Activated CD8-positive, alpha-beta memory T cell treated with anti-CD3 and anti-CD28 coated beads, Interleukin-2, amount 50 U/mL, for 48 hours (primary cell): ENCODE data around the gene AHSG.
"Not testable (repeated sequence)": the region's sequence is repeated elsewhere in the genome, so short reads cannot be mapped to it uniquely, and the experiment has no call there.

Experiments
- DNase-seq: peaks from one replicate; pipeline ENCODE4 v3.0.0-alpha.2; 2020

AHSG gene

DNA sequence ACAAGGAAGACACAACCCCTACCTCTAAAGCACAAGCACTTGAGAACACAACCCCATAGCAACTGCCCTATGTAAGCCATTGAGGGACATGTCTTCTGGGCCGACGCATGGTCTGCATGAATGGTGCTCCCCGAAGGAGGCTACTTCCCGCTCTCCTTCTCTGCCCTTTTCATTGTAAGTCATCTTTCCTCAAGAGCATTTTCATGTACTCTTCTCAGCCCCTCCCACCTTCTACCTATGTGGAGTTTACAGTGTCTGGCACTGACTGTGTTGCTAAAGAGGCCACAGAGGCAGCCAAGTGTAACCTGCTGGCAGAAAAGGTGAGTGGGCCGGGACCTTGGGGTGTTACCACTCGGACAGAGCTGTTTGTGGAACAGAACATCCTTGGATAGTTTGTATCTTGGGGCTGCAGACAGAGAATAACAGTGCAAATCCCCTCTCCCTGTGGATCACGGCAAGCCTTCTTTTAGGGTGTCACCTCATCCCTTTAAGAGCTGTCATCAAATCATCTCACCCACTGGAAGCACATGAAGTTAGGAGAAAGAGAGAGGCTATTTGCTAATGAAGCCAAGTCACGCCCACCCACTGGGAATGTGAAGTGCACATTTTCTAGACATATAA lies 5.6 kb downstream of the AHSG start:
- DNase-seq: no peak

DNA sequence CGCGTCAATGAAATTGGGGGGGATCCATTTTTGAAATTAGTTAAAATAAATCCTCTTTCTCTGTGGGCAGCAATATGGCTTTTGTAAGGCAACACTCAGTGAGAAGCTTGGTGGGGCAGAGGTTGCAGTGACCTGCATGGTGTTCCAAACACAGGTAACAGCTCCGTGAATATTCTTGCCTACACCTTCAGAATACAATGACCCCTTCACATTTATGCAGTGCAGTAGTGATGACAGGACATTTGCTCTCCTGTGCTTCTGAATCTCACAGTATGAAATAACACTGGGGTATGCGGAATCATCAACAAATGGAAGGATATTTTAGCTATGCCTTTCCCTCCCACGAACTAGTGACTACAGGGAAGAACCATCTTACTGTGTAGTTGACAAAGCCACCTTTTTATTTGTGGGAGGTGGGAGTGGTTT lies 6.9 kb downstream of the AHSG start:
- no peak for DNase-seq

DNA sequence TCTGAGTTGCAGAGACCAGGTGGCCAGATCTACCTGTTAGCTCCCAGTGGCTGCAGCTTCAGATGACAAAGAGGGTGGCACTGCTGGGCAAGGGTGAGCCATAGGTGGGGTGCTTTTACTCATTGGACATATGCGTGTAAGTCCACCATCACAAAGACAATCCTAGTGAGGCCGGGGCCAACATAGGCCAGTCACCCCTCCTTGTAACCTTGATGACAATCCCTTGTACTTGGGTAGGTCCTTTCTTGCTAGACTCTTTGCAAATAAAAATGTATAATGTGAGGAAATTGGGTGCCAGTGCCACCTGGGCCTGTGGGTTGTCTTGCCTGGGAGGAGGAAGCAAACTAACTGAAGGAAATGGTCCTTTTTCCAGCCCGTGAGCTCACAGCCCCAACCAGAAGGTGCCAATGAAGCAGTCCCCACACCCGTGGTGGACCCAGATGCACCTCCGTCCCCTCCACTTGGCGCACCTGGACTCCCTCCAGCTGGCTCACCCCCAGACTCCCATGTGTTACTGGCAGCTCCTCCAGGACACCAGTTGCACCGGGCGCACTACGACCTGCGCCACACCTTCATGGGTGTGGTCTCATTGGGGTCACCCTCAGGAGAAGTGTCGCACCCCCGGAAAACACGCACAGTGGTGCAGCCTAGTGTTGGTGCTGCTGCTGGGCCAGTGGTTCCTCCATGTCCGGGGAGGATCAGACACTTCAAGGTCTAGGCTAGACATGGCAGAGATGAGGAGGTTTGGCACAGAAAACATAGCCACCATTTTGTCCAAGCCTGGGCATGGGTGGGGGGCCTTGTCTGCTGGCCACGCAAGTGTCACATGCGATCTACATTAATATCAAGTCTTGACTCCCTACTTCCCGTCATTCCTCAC lies 7.6 kb downstream of the AHSG start:
- DNase-seq: no peak

DNA sequence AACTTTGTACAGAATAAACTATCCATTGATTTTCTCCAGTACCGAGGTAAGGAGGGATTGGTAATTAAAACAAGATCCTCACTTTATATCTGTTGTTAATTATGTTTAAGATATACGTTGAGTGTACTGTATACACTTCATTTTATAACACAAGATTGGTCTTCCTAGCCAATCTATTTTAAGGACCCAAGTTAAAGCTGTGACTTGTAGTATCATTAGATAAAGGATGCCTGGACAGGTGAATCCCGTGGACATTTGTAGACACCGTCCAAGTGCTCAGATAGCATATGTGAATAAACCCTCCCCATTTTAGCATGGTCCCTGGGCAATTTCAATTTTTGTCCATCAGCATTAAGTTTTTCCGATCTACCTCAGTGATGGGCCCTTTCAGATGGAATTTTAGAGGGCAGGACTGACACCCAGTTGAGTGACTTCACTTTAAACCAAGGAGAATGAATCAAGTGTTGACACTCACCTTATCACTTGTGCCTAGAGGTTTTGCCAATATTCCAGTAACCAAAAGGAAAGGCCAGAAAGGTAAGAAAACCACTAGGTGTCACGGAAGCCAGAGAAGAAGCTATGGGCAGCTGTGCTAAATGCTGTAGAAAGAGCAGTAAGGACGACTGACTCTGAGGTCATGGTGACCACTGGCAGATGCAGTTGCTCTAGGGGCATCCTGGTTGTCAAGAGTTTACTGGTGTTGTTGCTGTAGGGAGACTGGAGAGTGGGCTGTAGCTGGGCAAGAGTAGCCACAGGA lies 9.2 kb downstream of the AHSG start:
- no peak for DNase-seq

DNA sequence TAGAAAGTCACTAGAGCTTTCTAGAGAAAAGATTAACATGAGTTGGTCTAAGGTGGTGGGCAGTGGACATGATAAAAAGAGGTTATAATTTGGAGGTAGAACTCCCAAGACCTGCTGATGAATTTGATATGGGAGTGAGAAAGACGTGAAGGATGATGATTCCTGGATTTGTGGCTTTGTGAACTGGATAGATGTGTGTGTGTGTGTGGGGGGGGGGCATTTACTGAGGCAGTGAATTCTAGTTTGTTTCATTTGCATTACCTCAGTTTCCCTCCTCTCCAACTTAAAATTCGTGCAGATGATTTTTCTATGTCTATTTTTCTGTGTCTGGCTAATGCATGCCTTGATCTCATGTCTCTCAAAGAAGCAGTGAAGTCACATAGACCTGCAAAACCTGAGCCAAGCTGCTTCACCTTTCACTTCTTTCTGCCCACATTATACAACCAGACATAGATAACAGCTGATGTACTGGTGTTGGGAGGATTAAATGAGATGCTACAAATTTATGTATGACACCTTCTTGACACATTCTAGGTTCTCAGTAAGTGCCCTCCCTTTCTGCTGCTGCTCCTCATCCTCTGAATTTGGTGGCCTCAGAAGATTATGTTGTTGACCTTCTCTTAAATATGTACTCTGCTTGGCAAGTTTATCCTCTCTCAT lies 9.9 kb downstream of the AHSG start:
- no peak for DNase-seq

DNA sequence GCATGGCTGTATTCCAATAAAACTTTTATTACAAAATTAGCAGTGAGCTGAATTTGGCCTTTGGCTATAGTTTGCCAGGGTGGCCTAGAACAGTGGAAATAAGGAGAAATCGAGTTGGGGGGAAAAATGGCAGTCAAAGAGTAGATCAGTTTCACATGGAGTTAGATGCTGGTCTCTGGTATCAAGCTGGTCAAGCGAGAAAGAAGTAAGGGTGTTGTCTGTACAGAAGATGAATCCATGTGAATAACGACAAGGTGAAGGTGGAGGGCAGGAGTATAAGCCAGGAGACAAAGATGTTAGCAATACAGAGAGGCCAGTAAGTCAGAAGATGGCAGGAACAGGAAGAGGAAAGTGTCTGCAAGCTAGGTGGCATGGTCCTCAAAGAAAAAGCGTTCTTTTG lies 11.7 kb downstream of the AHSG start:
- no peak for DNase-seq

DNA sequence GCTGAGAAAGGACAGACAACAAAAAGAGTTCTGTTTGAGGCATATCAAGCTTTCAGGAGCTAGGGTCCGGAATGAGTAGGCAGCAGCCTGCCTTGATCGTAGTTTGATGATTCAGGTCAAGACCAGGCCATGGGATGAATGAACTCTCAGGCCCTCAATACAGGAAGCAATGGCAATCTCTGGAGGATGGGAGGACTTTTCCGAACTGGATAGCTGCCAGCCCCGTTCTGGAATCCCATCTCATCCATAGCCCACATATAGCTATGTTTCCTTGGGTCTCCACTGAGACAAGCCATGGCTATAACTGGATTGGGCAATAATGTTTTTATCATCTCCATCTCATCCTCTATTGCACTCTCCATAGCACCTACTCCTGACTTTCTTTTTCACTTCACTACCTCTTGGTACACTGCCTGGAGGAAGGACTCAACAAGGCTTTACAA lies 12.8 kb downstream of the AHSG start:
- no peak for DNase-seq

DNA sequence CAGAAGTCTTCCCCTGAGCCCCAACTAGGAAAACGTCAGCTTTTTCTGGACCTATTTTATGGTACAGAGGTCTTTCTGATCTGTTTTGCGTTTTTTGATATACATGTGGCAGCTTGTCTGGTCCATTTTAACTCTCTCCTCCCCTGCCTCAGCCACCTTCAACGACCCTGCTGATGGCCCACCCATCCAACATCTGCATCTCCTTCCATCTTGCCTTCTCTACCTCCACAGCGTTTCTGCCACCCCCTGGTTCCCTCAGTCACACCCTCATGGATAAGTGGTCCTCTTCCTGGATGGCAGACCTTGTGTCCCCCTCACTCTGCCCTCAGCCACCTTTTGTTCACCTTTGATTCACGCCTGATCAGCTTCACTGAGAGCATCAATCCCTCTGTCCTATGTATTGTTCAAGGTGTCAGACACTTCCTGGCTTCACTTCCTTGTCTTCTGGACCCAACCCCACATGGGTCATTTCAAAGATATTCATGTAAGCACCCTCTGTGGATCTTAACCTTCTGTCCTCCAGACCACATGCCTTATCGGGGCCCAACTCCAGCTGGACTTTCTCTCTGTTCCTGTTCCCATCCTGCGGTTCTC lies 13.5 kb downstream of the AHSG start:
- no peak for DNase-seq

DNA sequence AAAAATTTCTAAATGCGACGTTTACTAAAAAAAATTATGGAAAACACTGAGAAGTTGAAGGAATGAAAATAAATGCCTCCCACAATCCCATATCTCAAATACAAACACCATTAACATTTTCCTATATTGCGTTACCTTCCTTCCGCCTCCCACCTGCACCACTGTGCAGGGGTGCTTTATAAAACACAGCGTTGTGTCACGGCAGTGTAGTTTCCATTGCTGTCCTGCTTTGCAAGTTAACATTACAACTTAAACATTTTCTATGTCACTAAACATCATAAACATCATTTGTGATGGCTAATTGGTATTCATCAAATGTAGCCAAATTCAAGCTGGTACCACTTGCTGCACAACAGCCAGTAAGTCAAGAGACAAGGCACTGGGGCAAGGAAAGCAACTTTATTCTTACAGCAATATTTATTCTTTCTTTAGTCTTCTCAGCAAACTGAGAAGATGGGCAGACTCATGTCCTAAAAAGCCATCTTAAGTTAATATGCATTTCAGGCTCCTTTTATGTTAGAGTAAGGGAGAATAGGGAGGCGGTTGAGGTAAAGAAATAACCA lies 15.1 kb downstream of the AHSG start:
- no peak for DNase-seq

DNA sequence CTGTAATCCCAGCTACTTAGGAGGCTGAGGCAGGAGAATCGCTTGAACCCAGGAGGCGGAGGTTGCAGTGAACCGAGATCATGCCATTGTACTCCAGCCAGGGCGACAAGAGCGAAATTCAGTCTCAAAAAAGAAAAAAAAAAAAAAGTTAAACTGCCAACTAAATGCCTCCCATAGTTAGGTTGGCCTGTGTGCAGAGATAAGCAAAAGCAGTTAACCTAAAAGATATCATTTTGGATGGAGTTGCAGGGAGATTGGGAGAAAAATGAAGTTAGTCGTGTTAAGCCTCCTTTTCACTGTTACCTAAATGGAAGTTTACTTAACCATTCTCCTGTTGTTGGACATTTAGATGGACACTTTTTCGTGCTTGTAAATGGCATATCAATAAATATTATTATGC lies 15.9 kb downstream of the AHSG start:
- DNase-seq: no peak

DNA sequence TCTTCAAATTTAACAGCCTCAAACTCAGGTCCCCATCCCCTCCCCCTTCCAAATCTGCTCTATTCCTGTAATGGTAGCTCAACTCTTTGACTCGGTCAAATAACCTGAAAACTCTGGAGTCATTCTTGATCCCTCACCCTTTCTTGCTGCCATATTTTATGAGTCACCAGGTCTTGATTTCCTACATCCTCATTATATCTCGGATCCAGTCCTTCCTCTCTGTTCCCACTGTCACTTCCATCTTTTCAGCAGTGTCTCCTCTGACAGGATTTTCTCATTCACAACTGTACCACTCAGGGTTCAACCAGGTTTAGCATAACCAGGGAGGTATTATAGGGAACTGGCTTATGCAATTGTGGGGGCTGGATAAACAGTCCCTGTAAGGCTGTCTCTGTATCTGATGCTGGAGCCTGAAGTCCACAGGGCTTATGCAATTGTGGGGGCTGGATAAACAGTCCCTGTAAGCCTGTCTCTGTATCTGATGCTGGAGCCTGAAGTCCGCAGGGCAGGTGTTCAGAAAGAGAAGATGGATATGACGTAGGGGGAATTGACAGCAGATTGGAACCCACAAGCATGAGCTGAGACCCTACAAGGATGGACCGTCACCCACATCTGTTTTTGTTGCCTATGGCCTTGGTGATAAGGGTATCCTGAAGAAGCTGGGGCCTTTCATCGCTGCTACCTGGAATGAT lies 18.2 kb downstream of the AHSG start:
- DNase-seq: no peak

DNA sequence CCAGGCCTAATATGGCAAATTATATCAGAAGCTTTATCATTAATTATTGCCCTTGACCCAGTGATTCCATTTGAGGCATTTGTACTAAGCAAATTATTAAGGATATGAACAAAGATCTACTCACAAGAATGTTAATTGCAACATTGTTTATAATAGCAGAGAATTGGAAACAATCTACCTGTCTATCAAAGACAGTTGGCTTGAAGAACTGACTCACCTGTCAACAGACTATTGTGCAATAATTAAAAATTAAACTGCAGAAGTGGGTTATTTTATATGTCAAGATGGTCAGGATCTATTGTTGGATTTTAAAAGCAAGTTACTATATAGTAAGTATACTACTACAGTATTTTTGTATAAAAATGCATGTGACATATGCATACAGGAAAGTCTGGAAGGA lies 20.6 kb downstream of the AHSG start:
- no peak for DNase-seq

DNA sequence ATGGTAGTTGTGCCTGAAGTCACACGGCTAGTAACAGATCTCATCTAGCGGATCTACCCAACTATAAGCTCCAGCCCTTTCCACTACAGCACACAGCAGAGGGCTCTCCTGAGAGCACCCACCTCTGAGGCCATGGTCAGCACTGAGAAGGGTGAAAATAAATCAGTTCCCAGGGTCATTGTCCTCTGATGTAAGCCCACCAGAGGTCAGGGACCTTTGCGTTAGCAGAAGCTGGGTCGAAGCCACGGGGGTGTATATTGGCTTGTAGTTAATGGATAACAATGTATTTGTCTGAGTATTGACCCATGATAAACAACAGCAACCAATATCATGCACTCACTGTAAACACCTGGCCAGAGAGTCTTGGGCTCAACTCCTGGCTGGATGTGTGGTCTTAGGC lies 21.3 kb downstream of the AHSG start:
- DNase-seq: not testable (repeated sequence)

DNA sequence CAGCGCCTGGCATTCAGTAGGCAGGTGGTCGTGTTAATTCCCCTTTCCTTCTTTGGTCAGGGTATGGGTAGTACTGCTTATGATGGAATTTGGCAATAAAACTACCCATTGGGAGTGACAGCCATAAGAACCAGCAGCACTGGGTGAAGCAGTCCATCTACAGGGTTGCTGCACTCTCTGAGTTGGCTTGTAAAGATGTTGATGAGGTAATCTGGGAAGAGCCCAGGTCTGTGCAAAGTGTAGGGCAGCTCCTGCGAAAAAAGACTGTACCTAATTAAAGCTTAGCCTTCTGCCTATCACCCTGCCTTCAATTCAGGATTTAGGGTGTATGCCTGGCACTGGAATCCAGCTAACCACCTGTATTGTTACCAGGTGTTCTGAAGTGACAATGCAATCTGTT lies 22.7 kb downstream of the AHSG start:
- DNase-seq: no peak

DNA sequence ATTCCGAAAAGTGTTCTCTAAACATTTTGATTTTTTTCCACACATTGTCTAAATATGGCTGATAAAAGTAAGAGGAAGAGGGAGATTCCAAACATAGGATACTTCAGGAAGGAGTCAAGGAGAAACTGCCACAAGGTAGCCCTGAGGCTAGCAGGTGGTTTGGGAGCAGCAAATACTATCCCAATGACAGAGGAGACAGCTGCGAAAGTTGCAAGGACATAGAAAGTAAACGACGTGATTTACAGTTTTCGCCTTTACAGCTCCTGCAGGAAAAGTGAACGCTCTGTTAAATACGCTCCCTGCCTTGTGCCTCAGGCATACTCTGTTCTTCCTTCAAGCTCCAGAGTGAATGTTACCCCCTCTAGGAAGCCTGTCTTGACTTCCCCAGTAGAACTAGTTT lies 23.7 kb downstream of the AHSG start:
- no peak for DNase-seq

DNA sequence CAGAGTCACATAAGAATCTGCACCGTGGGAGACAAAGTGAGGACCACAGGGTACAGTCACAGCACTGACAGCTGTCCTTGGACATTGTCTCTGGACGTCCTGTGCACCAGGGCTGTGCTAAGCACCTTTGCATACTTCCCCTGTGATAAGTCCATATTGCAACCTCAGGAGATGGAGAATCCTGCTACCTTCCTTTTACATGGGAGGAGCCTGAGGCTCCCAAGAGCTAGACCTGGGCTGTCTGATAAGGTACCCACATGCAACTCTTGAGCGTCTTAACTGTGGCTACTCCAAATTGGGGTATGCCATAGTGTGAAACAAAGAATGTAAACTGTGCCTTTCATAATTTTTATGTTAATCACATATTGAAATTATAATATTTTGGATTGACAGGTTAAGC lies 24.8 kb downstream of the AHSG start:
- DNase-seq: no peak

DNA sequence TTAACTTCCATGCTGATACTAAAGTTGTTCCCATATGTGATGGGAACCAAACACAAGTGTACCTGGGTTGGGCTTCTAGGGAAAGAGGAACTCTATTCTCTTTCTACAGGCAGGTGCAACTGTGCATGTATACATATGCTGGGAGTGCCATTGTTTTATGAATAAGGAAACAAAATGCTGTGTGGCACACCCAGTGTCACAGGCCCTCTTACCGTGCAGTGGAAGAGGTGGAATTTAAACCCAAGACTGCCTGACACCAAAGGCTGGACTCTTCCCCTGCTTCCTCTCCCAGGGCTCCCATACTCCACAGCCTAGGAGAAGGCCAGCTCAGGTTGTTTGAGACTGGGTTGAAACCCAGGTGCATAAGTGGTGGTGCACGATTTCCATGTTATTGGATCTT lies 25.4 kb downstream of the AHSG start:
- DNase-seq: no peak

DNA sequence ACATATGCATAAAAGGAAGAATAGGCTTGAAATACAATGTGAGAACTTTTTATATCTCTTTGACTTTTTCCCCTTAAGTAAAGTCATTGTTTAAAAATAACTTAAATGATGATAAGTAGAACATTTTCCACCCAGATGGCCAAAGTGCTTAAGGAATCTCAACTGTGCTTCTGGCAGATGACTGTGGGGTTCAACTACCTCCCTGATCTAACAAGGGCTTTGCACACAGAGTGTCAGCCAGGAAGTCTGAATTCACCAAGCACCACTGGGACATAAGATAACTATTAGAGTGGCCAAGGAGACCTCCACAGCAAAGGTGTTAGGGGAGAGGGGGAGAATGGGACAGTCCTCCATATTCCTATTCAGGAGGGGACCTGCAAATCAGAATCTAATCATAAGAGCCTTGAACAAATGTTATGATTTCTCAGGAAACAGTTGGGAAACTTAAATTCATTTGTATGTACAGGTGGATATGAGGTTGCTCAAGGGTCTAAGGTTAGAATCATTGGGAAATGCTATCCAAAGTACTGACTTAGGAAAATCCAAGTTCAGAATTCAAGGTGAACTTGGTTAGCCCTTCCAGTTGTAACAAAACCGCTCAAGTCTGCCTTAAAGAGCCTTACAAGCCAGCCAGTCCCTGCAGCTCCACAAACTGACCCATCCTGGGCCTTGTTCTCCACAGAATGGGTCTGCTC lies 27.1 kb downstream of the AHSG start, which contains the start of gene FETUB:
TSS of gene FETUB (plus strand) at position 622 of the 695 bp plus-strand sequence. CDS start at position 684, 62 bp downstream.
- no peak for DNase-seq

DNA sequence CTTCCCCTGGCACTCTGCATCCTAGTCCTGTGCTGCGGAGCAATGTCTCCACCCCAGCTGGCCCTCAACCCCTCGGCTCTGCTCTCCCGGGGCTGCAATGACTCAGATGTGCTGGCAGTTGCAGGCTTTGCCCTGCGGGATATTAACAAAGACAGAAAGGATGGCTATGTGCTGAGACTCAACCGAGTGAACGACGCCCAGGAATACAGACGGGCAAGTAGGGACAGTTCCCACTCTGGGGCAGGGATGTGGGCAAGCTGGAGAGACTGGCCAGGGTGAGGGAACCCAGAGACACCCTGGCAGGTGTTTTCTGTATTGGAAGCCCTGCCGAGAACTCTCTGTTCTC lies 27.6 kb downstream of the AHSG start:
- DNase-seq: no peak

DNA sequence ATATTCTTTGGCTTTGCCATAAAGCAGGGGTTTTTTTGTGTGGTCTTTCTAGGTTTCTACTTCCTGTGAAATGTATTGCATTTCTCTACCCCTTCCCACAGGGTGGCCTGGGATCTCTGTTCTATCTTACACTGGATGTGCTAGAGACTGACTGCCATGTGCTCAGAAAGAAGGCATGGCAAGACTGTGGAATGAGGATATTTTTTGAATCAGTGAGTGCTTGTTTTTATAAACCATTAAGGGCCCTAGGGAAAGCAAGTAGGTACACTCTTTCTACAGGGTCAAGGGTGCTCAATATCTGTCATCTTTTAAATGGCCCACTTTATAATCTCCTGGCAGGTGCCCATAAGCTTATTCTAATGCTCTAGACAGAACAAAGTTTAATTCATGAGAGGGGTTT lies 28.1 kb downstream of the AHSG start:
- no peak for DNase-seq

DNA sequence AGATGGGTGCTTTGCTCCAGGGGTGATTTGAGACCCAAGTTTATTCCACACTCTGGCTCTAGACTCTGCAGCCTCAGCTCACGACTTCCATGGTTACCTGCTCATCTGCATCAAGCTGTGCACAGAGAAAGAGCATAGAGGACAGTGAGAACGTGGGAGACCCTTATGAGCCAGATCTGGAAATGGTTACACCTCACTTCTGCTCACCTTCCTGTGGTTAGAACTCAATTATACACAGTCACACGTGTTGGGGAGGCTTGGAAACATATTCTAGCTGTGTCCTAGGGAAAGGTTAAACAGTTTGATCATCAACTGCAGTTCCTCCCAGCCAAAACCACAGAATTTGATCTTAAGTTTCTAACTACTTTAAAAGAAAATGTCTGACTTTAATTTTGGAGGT lies 29.2 kb downstream of the AHSG start:
- no peak for DNase-seq
